ENCODE measurements around the gene AANAT. TPM values are rescaled to one million over a fixed set of nuclear protein-coding genes. Genes with fewer than 3 reads are reported as not detected.

AANAT gene
- total RNA-seq, 1 experiment from 2014 or later = not detected

- Histone ChIP-seq H2AFZ (peak overlapping the region; percentile 88), H3K36me3 (ENCODE audit: low read depth) (no peaks in the 10 kb centered on the region), H3K4me2 (peak overlapping the region; percentile 93), H4K20me1 (ENCODE audit: insufficient read depth) (no peaks in the 10 kb centered on the region), H3K27ac (no peak overlapping the region), H3K27me3 (ENCODE audit: insufficient read depth, low read depth) (no peaks in the 10 kb centered on the region), H3K79me2 (ENCODE audit: low read depth) (no peaks in the 10 kb centered on the region), H3K4me1 (replicated peaks; ENCODE audit: insufficient read depth) (peaks cover 16% of the 10 kb centered on the region; the same call in 1 of the 2 replicates), H3K4me3 (peak overlapping the region; percentile 84), H3K9me3 (ENCODE audit: insufficient read depth, low read depth) (no peaks in the 10 kb centered on the region), H3K9me2 (ENCODE audit: insufficient read depth) (no peaks in the 10 kb centered on the region), H3F3A (ENCODE audit: insufficient read depth, low read depth) (no peaks in the 10 kb centered on the region)
- intact Hi-C loops (cut with micrococcal nuclease; ENCODE audit: unreplicated experiment) = no loop called here
- BruUV-seq (replicated peaks) = TSS peak; percentile 37
- ChIA-PET CTCF (interaction anchor here (0.7 to 1.6 kb wide), 2 partner anchors 34 to 40 kb away, joined by 3 to 7 read pairs; partner anchors contain the start of gene AANAT), POLR2A (ENCODE audit: unreplicated experiment) (interaction anchor here (0.6 to 0.7 kb wide), 2 partner anchors 23 to 171 kb away, joined by 3 to 8 read pairs; no protein-coding TSS in a partner anchor)
- TF ChIP-seq, protein P1, sequence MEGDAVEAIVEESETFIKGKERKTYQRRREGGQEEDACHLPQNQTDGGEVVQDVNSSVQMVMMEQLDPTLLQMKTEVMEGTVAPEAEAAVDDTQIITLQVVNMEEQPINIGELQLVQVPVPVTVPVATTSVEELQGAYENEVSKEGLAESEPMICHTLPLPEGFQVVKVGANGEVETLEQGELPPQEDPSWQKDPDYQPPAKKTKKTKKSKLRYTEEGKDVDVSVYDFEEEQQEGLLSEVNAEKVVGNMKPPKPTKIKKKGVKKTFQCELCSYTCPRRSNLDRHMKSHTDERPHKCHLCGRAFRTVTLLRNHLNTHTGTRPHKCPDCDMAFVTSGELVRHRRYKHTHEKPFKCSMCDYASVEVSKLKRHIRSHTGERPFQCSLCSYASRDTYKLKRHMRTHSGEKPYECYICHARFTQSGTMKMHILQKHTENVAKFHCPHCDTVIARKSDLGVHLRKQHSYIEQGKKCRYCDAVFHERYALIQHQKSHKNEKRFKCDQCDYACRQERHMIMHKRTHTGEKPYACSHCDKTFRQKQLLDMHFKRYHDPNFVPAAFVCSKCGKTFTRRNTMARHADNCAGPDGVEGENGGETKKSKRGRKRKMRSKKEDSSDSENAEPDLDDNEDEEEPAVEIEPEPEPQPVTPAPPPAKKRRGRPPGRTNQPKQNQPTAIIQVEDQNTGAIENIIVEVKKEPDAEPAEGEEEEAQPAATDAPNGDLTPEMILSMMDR (conservative IDR thresholded peaks at IDR 0.05) = no peak
- TF ChIP-seq EZH2 (IDR thresholded peaks at IDR 0.05; ENCODE audit: low read depth) = no peak
- DNase-seq = no peak
Measured at GRCh38 chr17:76500747-76501017, 33.3 kb downstream of the AANAT start.

DNA sequence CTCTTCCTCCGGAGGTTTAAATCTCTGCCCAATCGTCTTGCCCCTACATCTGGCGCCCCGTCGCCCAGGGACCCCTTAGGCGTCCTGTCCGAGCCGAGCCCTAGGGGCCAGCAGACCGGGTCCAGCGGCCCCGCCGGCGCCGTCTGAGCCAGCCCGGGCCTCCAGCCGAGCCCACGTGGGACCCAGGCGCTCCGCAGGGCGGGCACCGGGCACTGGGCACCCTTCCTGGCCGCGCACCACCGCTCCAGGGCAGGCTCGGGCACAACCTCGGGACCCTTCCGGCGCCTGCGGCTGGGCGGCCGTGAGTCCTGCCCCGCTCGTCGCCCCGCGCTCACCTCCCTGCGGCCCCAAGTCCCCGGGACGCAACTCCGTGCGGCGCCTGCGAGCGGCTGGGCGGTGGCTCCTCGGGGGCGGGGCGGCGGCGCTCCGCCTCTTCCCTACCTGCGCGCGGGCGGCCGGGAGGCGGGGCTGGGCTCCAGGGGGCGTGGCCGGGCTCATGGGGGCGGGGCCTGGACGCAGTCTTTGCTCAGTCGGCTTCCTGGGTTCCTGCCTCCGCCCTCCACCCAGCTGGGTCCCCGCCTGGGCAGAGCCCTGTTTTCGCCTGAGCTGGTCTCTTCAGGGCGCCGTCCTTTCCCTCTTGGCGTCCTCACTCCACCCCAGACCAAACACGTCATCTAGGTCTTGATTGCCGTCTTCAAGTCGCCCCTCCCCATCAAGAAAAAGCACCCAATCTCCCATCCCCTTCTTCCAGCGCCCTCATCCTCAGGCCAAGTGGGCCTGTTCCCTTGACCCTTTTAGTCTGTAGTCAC is 33.8 kb downstream of the AANAT start, which contains the start of gene RHBDF2:
Gene RHBDF2, minus strand, starts transcription at position 406 of the 809 bp plus-strand sequence. CDS start 19,899 bp downstream, outside the sequence.
- POLR2A ChIA-PET (ENCODE audit: unreplicated experiment) = interaction anchor here (0.5 to 0.7 kb wide), 5 partner anchors 15 to 237 kb away, joined by 3 to 8 read pairs (median 5); no protein-coding TSS in a partner anchor
- intact Hi-C loops (cut with micrococcal nuclease; ENCODE audit: unreplicated experiment) = no loop called here

GRCh38 chr17:76501827-76502307 is 34.5 kb downstream of the AANAT start:
- Histone ChIP-seq H3K4me2 (peak overlapping the region; percentile 66), H3K36me3 (ENCODE audit: low read depth) (no peaks in the 10 kb centered on the region), H3K4me3 (peak overlapping the region; percentile 84; the same call in 1 of the 2 replicates), H3K9me3 (ENCODE audit: insufficient read depth, low read depth) (no peaks in the 10 kb centered on the region), H2AFZ (peak overlapping the region; percentile 69), H3K79me2 (ENCODE audit: low read depth) (no peaks in the 10 kb centered on the region), H4K20me1 (ENCODE audit: insufficient read depth) (no peaks in the 10 kb centered on the region), H3K27ac (no peak overlapping the region), H3K4me1 (replicated peaks; ENCODE audit: insufficient read depth) (peaks cover 16% of the 10 kb centered on the region; the same call in 1 of the 2 replicates), H3K9me2 (ENCODE audit: insufficient read depth) (no peaks in the 10 kb centered on the region), H3K27me3 (ENCODE audit: insufficient read depth, low read depth) (no peaks in the 10 kb centered on the region), H3F3A (ENCODE audit: insufficient read depth, low read depth) (no peaks in the 10 kb centered on the region)
- POLR2A ChIA-PET (ENCODE audit: unreplicated experiment) = interaction anchor here (0.6 to 0.7 kb wide), 3 partner anchors 16 to 150 kb away, joined by 4 to 8 read pairs (median 5); no protein-coding TSS in a partner anchor
- no TSS peak for BruUV-seq (replicated peaks)
- CTCF ChIA-PET = interaction anchor here (0.7 kb wide), 1 partner anchor 84 kb away, joined by 3 read pairs; the partner anchor contains the start of gene ST6GALNAC2
- no peak for TF ChIP-seq EZH2 (IDR thresholded peaks at IDR 0.05; ENCODE audit: low read depth)
- TF ChIP-seq, protein P1 (conservative IDR thresholded peaks at IDR 0.05) = no peak
- intact Hi-C loops (cut with micrococcal nuclease; ENCODE audit: unreplicated experiment) = no loop called here
- no peak for DNase-seq

More for the DNA sequence above, 33.8 kb downstream of the AANAT start, which contains the start of gene RHBDF2:
- H3F3A ChIP-seq (ENCODE audit: insufficient read depth, low read depth) = no peaks in the 10 kb centered on the region
- H2AFZ ChIP-seq = peak within 1 kb of the TSS; percentile 88
- no peaks in the 10 kb centered on the region for H4K20me1 ChIP-seq (ENCODE audit: insufficient read depth)
- peak within 1 kb of the TSS; percentile 93 for H3K4me2 ChIP-seq
- no peaks in the 10 kb centered on the region for H3K9me3 ChIP-seq (ENCODE audit: insufficient read depth, low read depth)
- peak within 1 kb of the TSS; percentile 84 for H3K4me3 ChIP-seq
- no peak within 1 kb of the TSS for H3K27ac ChIP-seq
- H3K9me2 ChIP-seq (ENCODE audit: insufficient read depth) = no peaks in the 10 kb centered on the region
- CTCF ChIA-PET = interaction anchor here (0.7 to 1.6 kb wide), 3 partner anchors 34 to 84 kb away, joined by 3 to 7 read pairs (median 3); partner anchors contain the start of genes AANAT and ST6GALNAC2
- peak; percentile 56 to 97 for DNase-seq
- BruUV-seq (replicated peaks) = no TSS peak
- TF ChIP-seq, protein P1 (conservative IDR thresholded peaks at IDR 0.05) = no peak
- no peak for TF ChIP-seq EZH2 (IDR thresholded peaks at IDR 0.05; ENCODE audit: low read depth)
- no peaks in the 10 kb centered on the region for H3K27me3 ChIP-seq (ENCODE audit: insufficient read depth, low read depth)
- no peaks in the 10 kb centered on the region for H3K36me3 ChIP-seq (ENCODE audit: low read depth)
- peaks cover 16% of the 10 kb centered on the region; the same call in 1 of the 2 replicates for H3K4me1 ChIP-seq (replicated peaks; ENCODE audit: insufficient read depth)
- no peaks in the 10 kb centered on the region for H3K79me2 ChIP-seq (ENCODE audit: low read depth)

All from PC-9 (cell line).